ENCODE measurements around the gene TAF11L3.
"Not testable (repeated sequence)": the region's sequence is repeated elsewhere in the genome, so short reads cannot be mapped to it uniquely, and the experiment has no call there.

TAF11L3 gene

DNA sequence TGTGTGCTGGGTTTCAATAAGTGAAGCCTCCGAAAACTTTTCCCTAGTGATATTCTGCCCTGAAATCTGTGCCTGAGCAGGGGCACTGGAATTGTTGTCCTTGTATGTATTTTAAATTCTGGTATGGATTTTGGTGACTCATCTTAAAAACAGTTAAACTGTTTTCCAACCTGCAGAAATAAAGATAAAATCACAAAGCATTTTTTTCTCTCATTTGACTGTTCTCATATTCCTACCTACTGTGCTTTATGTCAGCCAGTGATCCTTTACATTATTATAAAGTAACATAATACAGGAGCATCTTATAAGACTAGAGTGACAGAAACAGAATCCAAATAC is 31.0 kb upstream of the TAF11L3 start:
- no peak overlapping the region for H3K27ac ChIP-seq
- H3K9me3 ChIP-seq: no peaks in the 10 kb centered on the region
- no peak for DNase-seq
- H3K27me3 ChIP-seq: no peaks in the 10 kb centered on the region
- H3K4me3 ChIP-seq: no peak overlapping the region
- TF ChIP-seq CTCF (IDR thresholded peaks at IDR 0.05): no peak
- H3K36me3 ChIP-seq: no peaks in the 10 kb centered on the region
- H3K4me1 ChIP-seq: no peaks in the 10 kb centered on the region
- intact Hi-C loops (cut with DNase I; ENCODE audit: low total_unique reads): no loop called here

DNA sequence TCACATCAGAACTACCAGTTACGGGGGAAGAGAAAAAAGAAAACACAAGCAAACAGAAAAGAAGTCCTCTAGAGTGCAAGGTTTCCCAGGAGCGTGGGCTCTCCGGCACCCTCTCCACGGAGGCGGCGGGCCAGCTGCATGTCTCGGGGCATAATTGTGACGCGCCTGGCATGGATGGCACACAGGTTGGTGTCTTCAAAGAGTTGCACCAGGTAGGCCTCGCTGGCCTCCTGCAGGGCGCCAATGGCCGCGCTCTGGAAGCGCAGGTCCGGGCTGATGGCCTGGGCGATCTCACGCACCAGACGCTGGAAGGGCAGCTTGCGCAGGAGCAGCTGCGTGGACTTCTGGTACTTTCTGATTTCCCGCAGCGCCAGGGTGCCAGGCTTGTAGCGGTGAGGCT is 26.9 kb upstream of the TAF11L3 start:
- DNase-seq; H3K4me3 ChIP-seq; intact Hi-C loops (cut with DNase I; ENCODE audit: low total_unique reads); H3K9me3 ChIP-seq; H3K27me3 ChIP-seq; H3K4me1 ChIP-seq; H3K27ac ChIP-seq; H3K36me3 ChIP-seq: not testable (repeated sequence)

- H3K36me3 ChIP-seq: no peaks in the 10 kb centered on the region
- no peak for DNase-seq
- H3K9me3 ChIP-seq: no peaks in the 10 kb centered on the region
- intact Hi-C loops (cut with DNase I; ENCODE audit: low total_unique reads): no loop called here
- H3K27me3 ChIP-seq: no peaks in the 10 kb centered on the region
- H3K4me3 ChIP-seq: no peak overlapping the region
- TF ChIP-seq CTCF (IDR thresholded peaks at IDR 0.05): no peak
- H3K27ac ChIP-seq: no peak overlapping the region
- H3K4me1 ChIP-seq: no peaks in the 10 kb centered on the region
Measured at GRCh38 chr5:17492770-17493169, 25.4 kb upstream of the TAF11L3 start.

- Histone ChIP-seq H3K4me3 (no peak overlapping the region), H3K4me1 (no peaks in the 10 kb centered on the region), H3K36me3 (no peaks in the 10 kb centered on the region), H3K27me3 (no peaks in the 10 kb centered on the region), H3K27ac (no peak overlapping the region), H3K9me3 (no peaks in the 10 kb centered on the region)
- intact Hi-C loops (cut with DNase I; ENCODE audit: low total_unique reads): no loop called here
- TF ChIP-seq CTCF (IDR thresholded peaks at IDR 0.05): no peak
- DNase-seq: no peak
Measured at GRCh38 chr5:17497446-17497845, 20.7 kb upstream of the TAF11L3 start.

DNA sequence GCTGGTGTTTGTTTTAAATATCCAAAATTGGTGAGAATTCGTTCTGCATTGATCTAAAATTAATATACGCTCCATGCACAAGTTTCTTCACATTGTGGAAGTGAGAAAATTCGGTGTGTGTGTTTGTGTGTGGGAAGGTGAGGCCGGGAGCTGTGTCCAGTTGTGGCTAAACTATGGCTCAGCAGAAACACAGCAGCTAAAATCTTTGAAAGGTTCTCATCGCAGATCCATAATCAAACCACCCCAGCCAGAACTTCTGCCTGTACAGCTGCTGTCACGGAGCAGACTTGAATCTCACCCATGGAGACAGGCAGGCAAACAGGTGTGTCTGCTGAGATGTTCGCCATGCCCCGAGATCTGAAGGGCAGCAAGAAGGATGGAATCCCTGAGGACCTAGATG is 20.2 kb upstream of the TAF11L3 start, which contains the start of gene TAF11L2:
Gene TAF11L2 (plus strand): TSS at position 301 of the 400 bp plus-strand sequence.
- intact Hi-C loops (cut with DNase I; ENCODE audit: low total_unique reads); H3K4me1 ChIP-seq; H3K36me3 ChIP-seq; DNase-seq; H3K27me3 ChIP-seq; H3K4me3 ChIP-seq; H3K9me3 ChIP-seq; H3K27ac ChIP-seq: not testable (repeated sequence)

GRCh38 chr5:17511775-17512325 is 6.3 kb upstream of the TAF11L3 start:
- Histone ChIP-seq H3K9me3 (no peaks in the 10 kb centered on the region), H3K4me3 (no peak overlapping the region), H3K27me3 (no peaks in the 10 kb centered on the region), H3K27ac (no peak overlapping the region), H3K36me3 (no peaks in the 10 kb centered on the region), H3K4me1 (no peaks in the 10 kb centered on the region)
- no peak for DNase-seq
- no peak for TF ChIP-seq CTCF (IDR thresholded peaks at IDR 0.05)
- intact Hi-C loops (cut with DNase I; ENCODE audit: low total_unique reads): no loop called here

DNA sequence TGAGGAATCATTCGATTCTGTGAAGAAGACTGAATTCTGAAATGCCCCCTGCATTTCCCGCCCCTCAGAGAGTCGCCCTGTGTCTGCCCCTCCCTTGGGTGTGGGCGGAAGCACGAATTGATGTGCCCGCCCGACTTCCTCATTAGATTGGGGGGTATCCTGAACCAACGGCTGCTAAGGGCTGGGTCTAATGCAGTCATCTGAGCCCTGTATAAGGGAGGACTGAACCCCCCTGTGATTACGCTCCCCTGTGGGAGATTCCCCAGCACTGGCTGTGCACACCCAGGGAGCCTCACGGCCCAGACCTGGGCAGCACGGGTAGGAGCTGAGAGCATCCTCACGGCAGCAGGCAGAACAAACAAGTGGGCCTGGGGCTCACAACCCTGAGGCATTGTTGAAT is 641 bp upstream of the TAF11L3 start:
- H3K9me3 ChIP-seq; H3K4me3 ChIP-seq; intact Hi-C loops (cut with DNase I; ENCODE audit: low total_unique reads); H3K27ac ChIP-seq; DNase-seq; H3K4me1 ChIP-seq; H3K36me3 ChIP-seq; H3K27me3 ChIP-seq: not testable (repeated sequence)

GRCh38 chr5:17519508-17519907 is 1.3 kb downstream of the TAF11L3 start:
- H3K36me3 ChIP-seq; H3K4me1 ChIP-seq; H3K4me3 ChIP-seq; H3K27me3 ChIP-seq; intact Hi-C loops (cut with DNase I; ENCODE audit: low total_unique reads); H3K9me3 ChIP-seq; DNase-seq; H3K27ac ChIP-seq: not testable (repeated sequence)

- H3K4me1 ChIP-seq; intact Hi-C loops (cut with DNase I; ENCODE audit: low total_unique reads); H3K4me3 ChIP-seq; H3K27me3 ChIP-seq; H3K36me3 ChIP-seq; DNase-seq; H3K27ac ChIP-seq; H3K9me3 ChIP-seq: not testable (repeated sequence)
Measured at GRCh38 chr5:17521501-17521900, 3.3 kb downstream of the TAF11L3 start, which contains the start of gene TAF11L4. TAF11L4 (plus strand) TSS chr5:17521801.

- intact Hi-C loops (cut with DNase I; ENCODE audit: low total_unique reads): not testable (repeated sequence)
Measured at GRCh38 chr5:17524935-17525334, 6.8 kb downstream of the TAF11L3 start, which contains the start of gene TAF11L5. TAF11L5 (plus strand) TSS chr5:17525235.

DNA sequence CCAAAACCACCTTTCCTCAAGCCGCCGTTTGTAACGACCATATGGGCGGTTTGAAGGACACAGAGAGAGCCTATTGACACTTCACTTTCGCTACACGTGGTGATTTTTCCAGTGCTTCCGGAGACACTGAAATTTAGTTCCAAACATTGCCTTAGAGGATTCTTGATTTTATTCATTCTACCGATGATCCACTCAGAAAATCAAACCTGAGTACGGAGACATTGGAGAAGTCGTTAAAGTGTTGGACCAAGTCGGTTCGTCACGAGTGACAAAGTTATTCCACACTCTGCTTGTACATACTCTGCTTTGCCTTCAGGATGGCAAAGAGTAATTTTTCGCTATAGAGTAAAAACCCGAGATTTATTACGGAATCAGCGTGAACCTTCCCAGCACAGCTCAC is 8.3 kb downstream of the TAF11L3 start:
- DNase-seq: peak in 1 of 2 donors; percentile 69
- intact Hi-C loops (cut with DNase I; ENCODE audit: low total_unique reads); H3K27ac ChIP-seq; H3K9me3 ChIP-seq; H3K4me3 ChIP-seq; H3K4me1 ChIP-seq; H3K27me3 ChIP-seq; H3K36me3 ChIP-seq: not testable (repeated sequence)

More at GRCh38 chr5:17524935-17525334, 6.8 kb downstream of the TAF11L3 start, which contains the start of gene TAF11L5:
- H3K36me3 ChIP-seq, H3K4me3 ChIP-seq, DNase-seq, H3K27ac ChIP-seq, H3K9me3 ChIP-seq, H3K4me1 ChIP-seq, H3K27me3 ChIP-seq: not testable (repeated sequence)
